ENCODE results near the gene HEATR5A.
"Not testable (repeated sequence)": the region's sequence is repeated elsewhere in the genome, so short reads cannot be mapped to it uniquely, and the experiment has no call there.

The HEATR5A gene

GRCh38 chr14:31280132-31280870 lies 140.0 kb downstream of the HEATR5A start:
- DNase-seq, result no peak

DNA sequence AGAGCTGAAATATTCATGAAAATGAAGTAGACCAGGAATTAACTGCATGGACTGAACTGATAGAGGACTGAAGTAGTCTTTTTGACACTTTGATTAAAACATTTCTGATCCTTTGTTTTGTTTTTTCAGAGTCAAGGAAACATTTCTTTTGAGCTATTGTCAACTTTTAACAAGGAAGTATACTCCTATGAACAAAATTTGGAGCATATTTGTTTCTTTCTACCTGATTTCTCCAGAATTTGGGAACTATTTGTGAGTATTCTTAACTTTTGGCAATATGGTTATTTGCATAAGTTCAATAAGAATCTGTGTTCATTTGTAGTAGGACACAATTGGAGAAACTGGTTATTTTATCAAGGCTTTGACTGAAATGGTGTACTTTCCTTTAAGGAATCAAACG lies 141.5 kb downstream of the HEATR5A start:
- no peak for DNase-seq

DNA sequence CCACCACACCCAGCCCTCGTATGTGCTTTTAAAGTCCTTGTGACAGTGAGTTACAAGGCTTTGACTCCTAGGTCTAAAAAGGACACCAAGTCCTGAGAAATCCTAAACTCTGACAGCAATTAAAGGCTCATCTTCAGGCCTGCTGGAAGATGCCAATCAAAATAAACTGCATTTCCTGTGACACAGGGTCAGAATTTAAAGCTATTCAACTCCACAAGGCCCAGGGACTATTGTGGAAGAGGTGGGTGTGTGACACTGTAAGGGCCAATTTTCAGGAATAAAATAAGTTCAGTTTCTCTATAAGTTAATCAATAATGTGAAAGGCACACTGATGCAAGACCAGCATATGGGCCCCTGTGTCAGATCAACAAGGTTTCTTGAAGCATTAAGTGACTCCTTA lies 143.3 kb downstream of the HEATR5A start:
- no peak for DNase-seq

- DNase-seq, result not testable (repeated sequence)
Observed at GRCh38 chr14:31276417-31276816, 143.9 kb downstream of the HEATR5A start.

DNA sequence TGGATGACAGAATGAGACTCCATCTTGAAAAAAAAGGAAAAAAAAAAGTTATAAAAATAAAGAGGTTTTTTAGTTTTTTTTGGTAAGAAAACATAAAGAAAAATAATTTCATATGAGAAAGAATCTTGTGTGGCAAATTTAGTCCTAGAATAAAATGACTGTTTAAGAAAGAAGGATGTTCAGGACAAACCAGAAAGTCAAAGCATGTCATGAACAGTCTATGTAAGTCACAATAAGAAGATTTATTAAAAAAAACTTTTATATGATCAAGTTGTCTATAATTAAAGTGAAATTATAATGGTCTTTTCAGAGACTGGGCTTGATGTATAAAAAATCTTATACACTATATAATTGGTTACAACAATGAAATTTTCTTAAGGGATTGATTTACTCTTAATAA lies 144.6 kb downstream of the HEATR5A start:
- no peak for DNase-seq

DNA sequence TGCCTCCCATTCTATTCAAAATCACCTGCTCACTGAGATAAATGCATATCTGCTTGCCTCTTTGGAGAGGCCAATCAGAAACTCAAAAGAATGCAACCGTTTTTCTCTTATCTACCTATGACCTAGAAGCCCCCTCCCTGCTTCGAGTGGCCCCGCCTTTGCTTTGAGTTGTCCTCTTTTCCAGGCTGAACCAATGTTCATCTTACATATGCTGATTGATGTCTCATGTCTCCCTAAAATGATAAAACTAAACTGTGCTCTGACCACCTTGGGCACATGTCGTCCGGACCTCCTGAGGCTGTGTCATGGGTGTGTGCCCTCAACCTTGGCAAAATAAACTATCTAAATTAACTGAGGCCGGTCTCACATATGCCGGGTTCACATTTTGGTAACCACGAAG lies 148.7 kb downstream of the HEATR5A start:
- DNase-seq, result no peak

GRCh38 chr14:31270196-31270772 lies 150.1 kb downstream of the HEATR5A start:
- no peak for DNase-seq

GRCh38 chr14:31269634-31270195 lies 150.6 kb downstream of the HEATR5A start:
- no peak for DNase-seq

DNA sequence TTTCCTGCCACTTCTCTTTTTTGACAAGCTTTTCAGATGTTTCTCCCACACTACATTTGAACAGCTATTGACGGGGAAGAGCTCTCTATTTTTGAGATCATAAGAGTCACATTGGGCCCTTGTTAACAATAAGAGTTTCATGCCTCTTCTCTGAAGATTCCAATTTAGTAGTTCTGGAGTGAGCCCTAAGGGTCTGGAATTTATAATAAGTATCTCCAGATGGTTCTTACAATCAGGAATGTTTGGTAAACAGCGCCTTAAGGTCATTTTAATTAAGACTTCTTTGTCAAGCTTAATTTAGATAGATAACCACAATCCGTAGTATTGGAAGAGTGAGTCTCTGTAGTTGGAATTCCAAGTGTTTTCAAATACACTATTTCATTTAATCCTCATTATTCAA lies 152.1 kb downstream of the HEATR5A start:
- DNase-seq, result no peak

GRCh38 chr14:31266437-31267331 lies 153.7 kb downstream of the HEATR5A start:
- no peak for DNase-seq

DNA sequence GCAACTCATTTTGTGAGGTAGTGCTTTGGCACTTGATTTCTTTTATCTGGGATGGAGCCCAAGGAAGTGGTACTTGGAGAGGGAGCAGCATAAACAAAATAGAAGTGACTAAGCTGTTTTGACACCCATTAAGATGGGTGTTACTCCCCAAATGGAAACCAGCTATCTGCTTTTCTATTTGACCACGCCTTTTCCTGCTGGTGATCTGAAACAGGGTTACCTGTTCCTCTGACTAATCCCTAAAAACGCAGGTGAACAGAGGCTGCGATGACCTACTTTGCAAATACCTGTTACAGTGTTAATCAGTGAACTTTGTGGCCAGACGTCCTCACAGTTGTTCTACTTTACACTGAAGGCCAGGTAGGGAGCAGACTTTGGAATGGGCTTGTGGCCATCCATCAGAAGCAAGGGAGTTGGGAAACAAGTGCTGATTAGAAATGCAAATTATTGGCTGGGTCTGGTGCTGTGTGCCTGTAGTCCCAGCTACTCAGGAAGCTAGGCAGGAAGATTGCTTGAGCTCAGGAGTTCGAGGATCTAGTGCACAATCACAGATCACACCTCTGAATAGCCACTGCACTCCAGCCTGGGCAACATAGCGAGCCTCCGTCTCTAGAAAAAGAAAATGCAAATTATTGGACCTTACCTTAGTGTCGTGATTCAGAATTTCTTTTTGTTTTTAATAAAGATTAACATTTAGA lies 154.5 kb downstream of the HEATR5A start:
- DNase-seq, result peak; percentile 29

DNA sequence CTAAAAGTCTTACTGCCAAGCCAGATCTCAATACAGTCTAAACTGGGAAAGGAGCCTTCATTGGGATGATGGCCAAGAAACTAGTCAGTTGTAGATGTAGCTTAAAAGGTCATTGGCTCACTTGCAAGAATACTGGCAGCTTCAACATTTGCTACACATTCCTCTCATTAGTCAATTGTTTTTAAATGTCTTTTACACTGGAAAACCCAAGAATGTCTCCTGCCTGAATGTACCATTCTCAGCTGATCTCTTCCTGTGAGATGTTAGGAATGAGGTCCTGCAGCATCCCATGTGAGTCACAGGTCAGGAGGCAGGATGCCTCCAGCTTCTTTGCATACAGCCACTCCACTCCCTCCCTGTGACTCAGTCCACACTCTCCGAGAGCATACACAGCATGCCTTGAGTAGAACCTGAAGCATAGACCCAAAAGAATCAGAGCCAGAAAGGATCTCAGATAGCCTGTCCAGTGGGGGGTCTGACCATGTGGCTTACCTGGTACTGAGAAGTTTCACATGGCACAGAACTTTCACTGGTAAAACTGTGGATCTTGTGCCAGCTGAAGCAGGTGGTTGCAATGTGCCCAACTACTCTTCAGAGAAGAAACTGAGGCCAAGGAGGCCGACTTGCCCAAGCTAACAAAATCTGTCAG lies 156.7 kb downstream of the HEATR5A start:
- DNase-seq, result no peak

DNA sequence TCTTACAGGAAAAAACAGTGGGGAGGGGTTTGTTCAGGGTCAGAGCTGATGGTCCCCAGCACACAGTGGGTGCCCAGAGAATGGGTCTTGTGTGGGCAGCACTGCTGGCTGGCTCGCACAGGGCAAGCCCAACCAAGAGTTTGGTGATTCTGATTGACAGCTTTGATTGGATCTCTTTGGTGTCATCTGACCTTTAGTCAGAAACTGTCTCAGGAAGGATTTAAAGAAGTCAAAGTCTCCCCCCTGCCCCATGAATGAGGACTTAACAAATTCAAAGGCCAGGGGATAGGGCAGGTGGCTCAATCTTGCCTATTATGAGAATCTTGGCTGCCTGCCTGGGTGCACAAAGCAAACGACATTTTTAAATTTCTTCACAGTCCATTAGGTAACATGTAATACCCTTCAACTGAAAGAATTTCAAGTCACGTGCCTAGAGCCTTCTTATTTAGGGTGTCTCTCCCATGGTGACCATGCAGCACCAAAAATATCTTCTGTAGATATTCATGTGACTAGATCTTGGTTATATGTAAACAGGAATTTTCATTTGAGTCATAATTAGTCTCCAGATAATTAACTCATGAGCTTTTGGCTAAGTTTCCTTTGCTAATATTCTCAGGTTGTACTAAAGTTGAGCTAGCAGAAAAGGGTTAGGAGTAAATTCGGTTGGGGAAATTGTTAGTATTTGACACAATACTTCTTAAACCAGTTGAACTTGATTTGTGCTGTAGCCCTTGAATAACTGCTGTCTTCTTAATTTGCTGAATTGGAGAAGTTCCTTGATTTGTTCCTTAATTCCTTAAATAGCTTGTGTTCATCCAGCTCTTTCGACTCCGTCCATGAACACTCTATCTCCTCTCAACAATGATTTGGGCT lies 158.3 kb downstream of the HEATR5A start:
- no peak for DNase-seq

DNA sequence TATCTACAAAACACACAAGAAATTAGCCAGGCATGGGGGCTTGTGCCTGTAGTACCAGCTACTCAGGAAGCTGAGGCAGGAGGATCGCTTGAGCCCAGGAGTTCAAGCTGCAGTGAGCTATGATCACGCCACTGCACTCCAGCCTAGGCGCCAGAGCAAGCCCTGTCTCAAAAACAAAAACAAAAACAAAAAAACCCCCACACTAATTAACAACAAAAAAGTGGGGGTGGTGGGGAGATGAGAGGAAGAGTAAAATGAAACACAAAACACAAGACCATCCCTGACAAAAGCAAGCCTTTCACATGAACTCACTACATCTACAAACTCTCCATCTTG lies 158.9 kb downstream of the HEATR5A start:
- DNase-seq, result no peak

DNA sequence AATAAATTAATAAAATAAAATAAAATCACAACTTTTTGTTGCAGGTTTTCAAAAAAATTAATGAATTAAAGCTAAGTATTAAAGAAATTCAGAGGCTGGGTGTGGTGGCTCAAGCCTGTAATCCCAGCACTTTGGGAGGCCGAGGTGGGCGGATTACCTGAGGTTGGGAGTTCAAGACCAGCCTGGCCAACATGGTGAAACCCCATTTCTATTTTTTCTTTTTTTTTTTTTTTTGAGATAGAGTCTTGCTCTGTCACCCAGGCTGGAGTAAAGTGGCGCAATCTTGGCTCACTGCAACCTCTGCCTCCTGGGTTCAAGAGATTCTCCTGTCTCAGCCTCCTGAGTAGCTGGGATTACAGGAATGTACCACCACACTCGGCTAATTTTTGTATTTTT lies 161.3 kb downstream of the HEATR5A start:
- DNase-seq, result not testable (repeated sequence)

- DNase-seq, result no peak
Observed at GRCh38 chr14:31258427-31259039, 161.8 kb downstream of the HEATR5A start.

DNA sequence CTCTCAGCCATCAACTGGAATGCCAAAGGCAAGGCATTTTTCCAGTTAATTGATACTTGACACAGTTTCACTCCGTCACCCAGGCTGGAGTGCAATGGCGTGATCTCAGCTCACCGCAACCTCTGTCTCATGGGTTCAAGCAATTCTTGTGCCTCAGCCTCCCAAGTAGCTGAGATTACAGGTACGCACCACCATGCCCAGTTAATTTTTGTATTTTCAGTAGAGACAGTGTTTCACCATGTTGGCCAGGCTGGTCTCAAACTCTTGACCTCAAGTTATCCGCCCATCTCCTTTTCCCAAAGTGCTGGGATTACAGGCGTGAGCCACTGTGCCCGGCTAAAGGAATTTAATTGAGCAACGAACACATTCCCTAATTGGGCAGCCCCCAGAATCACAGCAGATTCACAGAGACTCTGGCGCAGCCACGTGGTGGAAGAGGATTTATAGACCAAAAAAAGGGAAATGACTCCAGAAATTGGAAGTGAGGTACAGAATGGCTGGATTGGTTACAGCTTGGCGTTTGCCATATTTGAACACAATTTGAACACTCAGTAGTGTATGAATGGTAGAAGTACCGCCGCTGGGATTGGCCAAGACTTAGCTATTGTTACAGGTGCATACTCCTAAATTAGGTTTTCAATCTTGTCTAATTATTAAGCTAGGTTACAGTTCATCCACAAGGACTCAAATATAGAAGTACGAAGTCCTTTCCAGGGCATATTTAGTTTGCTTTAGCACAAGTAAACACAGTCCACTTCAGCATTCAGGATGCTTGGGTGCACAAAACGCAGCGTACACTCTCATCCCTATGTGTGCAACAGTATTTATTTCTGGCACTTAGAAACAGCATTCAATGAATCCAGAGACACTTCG lies 162.6 kb downstream of the HEATR5A start:
- DNase-seq, result not testable (repeated sequence)

GRCh38 chr14:31257244-31257553 lies 163.2 kb downstream of the HEATR5A start:
- DNase-seq, result no peak

GRCh38 chr14:31256534-31257243 lies 163.7 kb downstream of the HEATR5A start:
- no peak for DNase-seq

Data from CD4-positive, alpha-beta T cell treated with Interleukin-4 for 4 hours (primary cell).